H9 (cell line): ENCODE measurements around the gene NUP214. TPM values are rescaled to one million over a fixed set of nuclear protein-coding genes. Genes with fewer than 3 reads are reported as not detected.

Experiments used
- DNase-seq: peaks from one replicate; pipeline ENCODE4 v3.0.0-alpha.2; 2017
- H2AFZ ChIP-seq: one replicate; pipeline ENCODE4 v1.6.1; 2013; ENCODE audit warnings: mild to moderate bottlenecking, low read length, control low read depth, moderate library complexity
- H2AK5ac ChIP-seq: 2 replicates; pipeline ENCODE4 v1.6.1; 2013; ENCODE audit warnings: low read length, control low read depth, mixed read lengths; ENCODE audit not compliant: insufficient read length
- H2BK120ac ChIP-seq: one replicate; pipeline ENCODE4 v1.6.1; 2013; ENCODE audit warnings: low read depth, mild to moderate bottlenecking, low read length, control low read depth, inconsistent platforms; ENCODE audit not compliant: poor library complexity, severe bottlenecking
- H2BK12ac ChIP-seq: 2 replicates; pipeline ENCODE4 v1.6.1; 2013; ENCODE audit warnings: low read length, control low read depth, mixed read lengths, low read depth; ENCODE audit not compliant: insufficient read length
- H2BK15ac ChIP-seq: 2 replicates; pipeline ENCODE4 v1.6.1; 2013; ENCODE audit warnings: low read depth, low read length, control low read depth
- H2BK20ac ChIP-seq: one replicate; pipeline ENCODE4 v1.6.1; 2013; ENCODE audit warnings: low read depth, mild to moderate bottlenecking, low read length, control low read depth, inconsistent platforms; ENCODE audit not compliant: poor library complexity, severe bottlenecking
- H2BK5ac ChIP-seq: 2 replicates; pipeline ENCODE4 v1.6.1; 2013; ENCODE audit warnings: low read length, control low read depth, mixed read lengths; ENCODE audit not compliant: insufficient read length
- H3K14ac ChIP-seq: 2 replicates; pipeline ENCODE4 v1.6.1; 2013; ENCODE audit warnings: low read length, control low read depth; ENCODE audit not compliant: insufficient read depth
- H3K18ac ChIP-seq: 2 replicates; pipeline ENCODE4 v1.6.1; 2013; ENCODE audit warnings: low read depth, mild to moderate bottlenecking, mixed read lengths, low read length, control low read depth; ENCODE audit not compliant: insufficient read length
- H3K23ac ChIP-seq: 2 replicates; pipeline ENCODE4 v1.6.1; 2013; ENCODE audit warnings: low read length, control low read depth, mixed read lengths, low read depth; ENCODE audit not compliant: insufficient read length
- H3K23me2 ChIP-seq: 2 replicates; pipeline ENCODE4 v1.6.1; 2013; ENCODE audit warnings: low read depth, mild to moderate bottlenecking, mixed read lengths, low read length, control low read depth; ENCODE audit not compliant: insufficient read length, poor library complexity, severe bottlenecking
- H3K27ac ChIP-seq: 2 replicates; pipeline ENCODE4 v1.5.1; 2013; ENCODE audit warnings: low read length, control low read depth, mixed read lengths, low read depth; ENCODE audit not compliant: insufficient read length
- H3K27me3 ChIP-seq: 2 replicates; pipeline ENCODE4 v1.6.1; 2013; ENCODE audit warnings: low read length, control low read depth, inconsistent platforms; ENCODE audit not compliant: insufficient read depth
- H3K4ac ChIP-seq: 2 replicates; pipeline ENCODE4 v1.6.1; 2013; ENCODE audit warnings: low read depth, mild to moderate bottlenecking, control low read depth, inconsistent platforms, low read length, moderate library complexity
- H3K4me1 ChIP-seq: 2 replicates; pipeline ENCODE4 v1.6.1; 2013; ENCODE audit warnings: low read length, control low read depth, inconsistent platforms; ENCODE audit not compliant: insufficient read depth
- H3K4me2 ChIP-seq: 2 replicates; pipeline ENCODE4 v1.6.1; 2013; ENCODE audit warnings: low read length, control low read depth, mixed read lengths; ENCODE audit not compliant: insufficient read length, insufficient read depth
- H3K56ac ChIP-seq: 2 replicates; pipeline ENCODE4 v1.6.1; 2013; ENCODE audit warnings: low read depth, mild to moderate bottlenecking, mixed read lengths, low read length, control low read depth; ENCODE audit not compliant: insufficient read length
- H3K79me1 ChIP-seq: 2 replicates; pipeline ENCODE4 v1.6.1; 2013; ENCODE audit warnings: low read depth, mild to moderate bottlenecking, moderate library complexity, low read length, control low read depth, inconsistent platforms; ENCODE audit not compliant: insufficient read depth, poor library complexity, severe bottlenecking
- H3K79me2 ChIP-seq: 2 replicates; pipeline ENCODE4 v1.6.1; 2013; ENCODE audit warnings: low read length, control low read depth, inconsistent platforms; ENCODE audit not compliant: insufficient read depth
- H3K9ac ChIP-seq: 2 replicates; pipeline ENCODE4 v1.6.1; 2013; ENCODE audit warnings: low read length, control low read depth, mixed read lengths; ENCODE audit not compliant: insufficient read length; ENCODE audit errors: extremely low read depth
- H3K9me3 ChIP-seq: one replicate; pipeline ENCODE4 v1.6.1; 2013; ENCODE audit warnings: low read depth, low read length, inconsistent platforms; ENCODE audit not compliant: control insufficient read depth
- H3T11ph ChIP-seq: one replicate; pipeline ENCODE4 v1.6.1; 2013; ENCODE audit warnings: mild to moderate bottlenecking, low read length, control low read depth, inconsistent platforms
- H4K20me1 ChIP-seq: one replicate; pipeline ENCODE4 v1.6.1; 2013; ENCODE audit not compliant: control insufficient read depth, insufficient read length, insufficient read depth
- H4K5ac ChIP-seq: 2 replicates; pipeline ENCODE4 v1.6.1; 2013; ENCODE audit warnings: low read depth, mild to moderate bottlenecking, mixed read lengths, low read length, control low read depth; ENCODE audit not compliant: insufficient read length
- H4K8ac ChIP-seq: replicated peaks from 2 replicates; pipeline ENCODE4 v1.6.1; 2013; ENCODE audit warnings: low read length, control low read depth, mixed read lengths, low read depth; ENCODE audit not compliant: insufficient read length
- H4K91ac ChIP-seq: 2 replicates; pipeline ENCODE4 v1.6.1; 2013; ENCODE audit warnings: low read depth, mild to moderate bottlenecking, moderate library complexity, mixed read lengths, low read length, control low read depth; ENCODE audit not compliant: insufficient read length
- H3K27ac Mint-ChIP-seq, 3 experiments: 2 replicates in 2 of 3; 3 replicates in 1 of 3; pipeline ENCODE4 v1.8.0; 2020 to 2021; ENCODE audit warnings: mixed read lengths in 3 of 3, mild to moderate bottlenecking in 1 of 3, moderate library complexity in 1 of 3
- H3K27me3 Mint-ChIP-seq: 2 replicates; pipeline ENCODE4 v1.8.0; 2021; ENCODE audit warnings: low read depth, mild to moderate bottlenecking, moderate library complexity, mixed read lengths
- H3K36me3 Mint-ChIP-seq, 3 experiments: 2 replicates in 2 of 3; 3 replicates in 1 of 3; pipeline ENCODE4 v1.8.0; 2020 to 2021; ENCODE audit warnings: low read depth in 3 of 3, mixed read lengths in 3 of 3; ENCODE audit not compliant: insufficient read depth in 1 of 3
- H3K4me1 Mint-ChIP-seq, 2 experiments: 2 replicates each; pipeline ENCODE4 v1.8.0; 2020; ENCODE audit warnings: mixed read lengths in 2 of 2
- H3K4me3 Mint-ChIP-seq, 2 experiments: 2 replicates in 1 of 2; 3 replicates in 1 of 2; pipeline ENCODE4 v1.8.0; 2020 to 2021; ENCODE audit warnings: mild to moderate bottlenecking in 2 of 2, mixed read lengths in 2 of 2, moderate library complexity in 1 of 2
- H3K9me3 Mint-ChIP-seq, 2 experiments: 2 replicates in 1 of 2; 3 replicates in 1 of 2; pipeline ENCODE4 v1.8.0; 2020; ENCODE audit warnings: mild to moderate bottlenecking in 2 of 2, mixed read lengths in 2 of 2, moderate library complexity in 1 of 2
- CTCF ChIP-seq: fragments of 200-600 bp; sonication (generic); conservative IDR thresholded peaks from 3 replicates; pipeline ENCODE4 v1.8.0; 2021; ENCODE audit warnings: antibody characterized with exemption, mild to moderate bottlenecking
- WGBS: extraction: QIAGEN DNeasy Blood & Tissue Kit; methylation state at CpG from one replicate; pipeline ENCODE4 v1.1.7; 2013; ENCODE audit warnings: missing lambda C conversion rate, low lambda C conversion rate, mixed read lengths; ENCODE audit not compliant: insufficient read length; ENCODE audit errors: extremely low coverage; 5-methylcytosine and 5-hydroxymethylcytosine counted together
- total RNA-seq: library from RNA; stranded (reverse); gene quantifications from 2 replicates; pipeline ENCODE4 v1.2.1, GENCODE V29; 2021

Gene NUP214
- total RNA-seq, 1 experiment from 2014 or later, result 53.8 TPM

DNA sequence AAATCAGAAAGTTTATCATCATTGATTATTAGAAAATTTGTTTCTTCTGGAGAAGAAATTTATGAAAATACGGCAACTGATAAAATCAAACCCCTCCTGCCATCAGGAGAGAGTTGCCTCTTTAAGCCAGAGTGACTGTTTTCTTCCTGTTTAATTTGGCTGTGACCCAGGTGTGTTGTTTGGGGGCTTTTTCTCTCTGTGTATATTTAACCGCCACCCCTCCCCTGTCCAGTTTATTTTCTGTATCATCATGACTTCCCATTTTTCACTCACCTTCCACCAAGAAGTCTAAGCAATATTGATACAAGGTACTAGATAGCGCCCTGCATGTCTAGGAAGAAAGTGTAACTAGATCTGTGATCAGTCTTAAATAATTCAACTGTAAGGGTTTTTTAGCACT lies 100.8 kb downstream of the NUP214 start:
- Histone ChIP-seq H2BK15ac (no peak overlapping the region), H3K14ac (no peak overlapping the region), H3K4ac (no peak overlapping the region), H3K9me3 (no peaks in the 10 kb centered on the region), H3K56ac (no peak overlapping the region), H2AK5ac (no peak overlapping the region), H3K23me2 (no peaks in the 10 kb centered on the region), H4K20me1 (no peaks in the 10 kb centered on the region), H3K79me2 (no peaks in the 10 kb centered on the region), H3K23ac (no peak overlapping the region), H2BK20ac (no peak overlapping the region), H4K8ac (no peak overlapping the region), H3K4me1 (peaks cover 19% of the 10 kb centered on the region; the same call in 1 of the 2 replicates), H2AFZ (no peak overlapping the region), H3K79me1 (no peaks in the 10 kb centered on the region), H2BK12ac (no peak overlapping the region), H3K27ac (no peak overlapping the region), H2BK120ac (no peak overlapping the region), H3K9ac (no peak overlapping the region), H3K27me3 (no peaks in the 10 kb centered on the region), H3K18ac (no peak overlapping the region), H3K4me2 (no peak overlapping the region), H3T11ph (no peak overlapping the region), H4K5ac (no peak overlapping the region), H2BK5ac (no peak overlapping the region), H4K91ac (no peak overlapping the region)
- WGBS, result no CpG with 5 or more reads among the region's 3 CpGs
- no peak overlapping the region for H3K4me3 Mint-ChIP-seq
- TF ChIP-seq CTCF, result no peak
- no peak for DNase-seq
- peaks cover 5 to 39% (median 37%) of the 10 kb centered on the region in 3 experiments; a peak in 6 of 7 replicates for H3K36me3 Mint-ChIP-seq
- H3K4me1 Mint-ChIP-seq, result peaks cover 21 to 23% of the 10 kb centered on the region in 2 experiments
- no peaks in the 10 kb centered on the region for H3K27me3 Mint-ChIP-seq
- no peaks in the 10 kb centered on the region for H3K9me3 Mint-ChIP-seq
- 0 out of 7 replicates have a peak overlapping the region, but pooled peaks of 1 of the 3 experiments have one; percentile 55 for H3K27ac Mint-ChIP-seq
